HEK293 (cell line): Measurements from ENCODE around the gene MTURN.
"Not testable (repeated sequence)": the region's sequence is repeated elsewhere in the genome, so short reads cannot be mapped to it uniquely, and the experiment has no call there.

Experiments used
- CTCF ChIA-PET: fragments of 350-600 bp; formaldehyde crosslinking; extraction: SDS; loops from one replicate; lab custom pipeline; 2021; ENCODE audit warnings: antibody characterized with exemption; lab: Yijun Ruan, JAX
- POLR2A ChIA-PET: fragments of 300-600 bp; formaldehyde crosslinking; extraction: SDS; loops from one replicate; lab custom pipeline; 2020; ENCODE audit warnings: antibody characterized with exemption, inconsistent platforms; lab: Yijun Ruan, JAX
- H3K27ac ChIP-seq: fragments of 200-500 bp; sonication (Bioruptor generic); 2 replicates; pipeline ENCODE4 v1.5.1; 2014; ENCODE audit warnings: low read depth, low read length, control low read depth, inconsistent platforms; ENCODE audit errors: extremely low read depth
- H3K36me3 ChIP-seq, 2 experiments: fragments of 200-500 bp in 1 of 2; sonication (Bioruptor generic) in 1 of 2; 1 replicate in 1 of 2; 2 replicates in 1 of 2; pipeline ENCODE4 v1.5.1; 2014 to 2017; ENCODE audit warnings: inconsistent platforms in 2 of 2, low read length in 2 of 2; ENCODE audit not compliant: control insufficient read depth in 2 of 2, insufficient read depth in 1 of 2
- H3K4me1 ChIP-seq: fragments of 200-500 bp; sonication (Bioruptor generic); 2 replicates; pipeline ENCODE4 v1.5.1; 2014; ENCODE audit warnings: mild to moderate bottlenecking, low read length, inconsistent platforms; ENCODE audit not compliant: control insufficient read depth, insufficient read depth
- H3K4me3 ChIP-seq: 2 replicates; pipeline ENCODE4 v1.5.1; 2011; ENCODE audit warnings: low read depth, mild to moderate bottlenecking, control low read depth, low read length, moderate library complexity
- H3K9me3 ChIP-seq: fragments of 200-500 bp; sonication (Bioruptor generic); 2 replicates; pipeline ENCODE4 v1.5.1; 2014; ENCODE audit warnings: low read depth, low read length, inconsistent platforms; ENCODE audit not compliant: control insufficient read depth, insufficient read depth
- GFI1B ChIP-seq: fragments of 450-650 bp; formaldehyde crosslinking; IDR thresholded peaks from 2 replicates; pipeline ENCODE4 v1.5.1; 2016; ENCODE audit warnings: missing biosample characterization, missing genetic modification characterization
- KLF10 ChIP-seq: fragments of 450-650 bp; IDR thresholded peaks from 2 replicates; pipeline ENCODE4 v1.5.1; 2018; ENCODE audit warnings: missing biosample characterization, mild to moderate bottlenecking, missing genetic modification characterization
- RBAK ChIP-seq: fragments of 450-650 bp; formaldehyde crosslinking; IDR thresholded peaks from 2 replicates; pipeline ENCODE4 v1.5.1; 2016; ENCODE audit warnings: missing biosample characterization, missing genetic modification characterization
- SP2 ChIP-seq: fragments of 450-650 bp; formaldehyde crosslinking; IDR thresholded peaks from 2 replicates; pipeline ENCODE4 v1.5.1; 2016; ENCODE audit warnings: missing biosample characterization, missing genetic modification characterization
- ZBTB20 ChIP-seq: fragments of 450-650 bp; formaldehyde crosslinking; IDR thresholded peaks from 2 replicates; pipeline ENCODE4 v1.5.1; 2016; ENCODE audit warnings: missing biosample characterization, missing genetic modification characterization
- ZBTB8A ChIP-seq: fragments of 450-650 bp; formaldehyde crosslinking; IDR thresholded peaks from 2 replicates; pipeline ENCODE4 v1.5.1; 2016; ENCODE audit warnings: missing biosample characterization, missing genetic modification characterization
- ZFP3 ChIP-seq: fragments of 450-650 bp; formaldehyde crosslinking; IDR thresholded peaks from 2 replicates; pipeline ENCODE4 v1.5.1; 2016; ENCODE audit warnings: low read depth, missing biosample characterization, missing genetic modification characterization
- ZFP37 ChIP-seq: fragments of 450-650 bp; formaldehyde crosslinking; IDR thresholded peaks from 2 replicates; pipeline ENCODE4 v1.5.1; 2016; ENCODE audit warnings: missing biosample characterization, missing genetic modification characterization
- ZNF114 ChIP-seq: fragments of 450-650 bp; formaldehyde crosslinking; IDR thresholded peaks from 2 replicates; pipeline ENCODE4 v1.5.0; 2017; ENCODE audit warnings: missing biosample characterization, missing genetic modification characterization
- ZNF157 ChIP-seq: fragments of 450-650 bp; formaldehyde crosslinking; IDR thresholded peaks from 2 replicates; pipeline ENCODE4 v1.5.1; 2016; ENCODE audit warnings: missing biosample characterization, missing genetic modification characterization
- ZNF175 ChIP-seq: fragments of 450-650 bp; formaldehyde crosslinking; IDR thresholded peaks from 2 replicates; pipeline ENCODE4 v1.5.1; 2016; ENCODE audit warnings: missing biosample characterization, missing genetic modification characterization
- ZNF202 ChIP-seq: fragments of 450-650 bp; formaldehyde crosslinking; IDR thresholded peaks from 2 replicates; pipeline ENCODE4 v1.5.1; 2016; ENCODE audit warnings: missing biosample characterization, missing genetic modification characterization, borderline replicate concordance
- ZNF350 ChIP-seq: fragments of 450-650 bp; formaldehyde crosslinking; IDR thresholded peaks from 2 replicates; pipeline ENCODE4 v1.5.0; 2017; ENCODE audit warnings: missing biosample characterization, mild to moderate bottlenecking, missing genetic modification characterization
- ZNF549 ChIP-seq: fragments of 450-650 bp; IDR thresholded peaks from 2 replicates; pipeline ENCODE4 v1.5.1; 2018; ENCODE audit warnings: missing biosample characterization, missing genetic modification characterization, mild to moderate bottlenecking, inconsistent platforms, moderate library complexity
- ZNF585B ChIP-seq: fragments of 450-650 bp; formaldehyde crosslinking; IDR thresholded peaks from 2 replicates; pipeline ENCODE4 v1.5.1; 2016; ENCODE audit warnings: missing biosample characterization, missing genetic modification characterization
- ZNF768 ChIP-seq: fragments of 450-650 bp; formaldehyde crosslinking; IDR thresholded peaks from 2 replicates; pipeline ENCODE4 v1.5.1; 2018; ENCODE audit warnings: missing biosample characterization, mild to moderate bottlenecking, missing genetic modification characterization
- ZNF777 ChIP-seq: fragments of 450-650 bp; formaldehyde crosslinking; IDR thresholded peaks from 2 replicates; pipeline ENCODE4 v1.5.1; 2017; ENCODE audit warnings: missing biosample characterization, missing genetic modification characterization, borderline replicate concordance
- ZSCAN4 ChIP-seq: fragments of 450-650 bp; formaldehyde crosslinking; IDR thresholded peaks from 2 replicates; pipeline ENCODE4 v1.5.1; 2017; ENCODE audit warnings: missing biosample characterization, missing genetic modification characterization
- TF ChIP-seq, protein P1 (sequence below): fragments of 450-650 bp; formaldehyde crosslinking; IDR thresholded peaks from 2 replicates; pipeline ENCODE4 v1.5.1; 2017; ENCODE audit warnings: missing biosample characterization, mild to moderate bottlenecking, missing genetic modification characterization, moderate library complexity
- TF ChIP-seq, protein P2 (sequence below): fragments of 450-650 bp; formaldehyde crosslinking; IDR thresholded peaks from 2 replicates; pipeline ENCODE4 v1.5.0; 2017; ENCODE audit warnings: missing biosample characterization, missing genetic modification characterization, borderline replicate concordance
- TF ChIP-seq, protein P3 (sequence below): fragments of 450-650 bp; formaldehyde crosslinking; IDR thresholded peaks from 2 replicates; pipeline ENCODE4 v1.5.1; 2016; ENCODE audit warnings: missing biosample characterization, missing genetic modification characterization, borderline replicate concordance
- TF ChIP-seq, protein P4 (sequence below): sonication (generic); formaldehyde crosslinking; IDR thresholded peaks from 2 replicates; pipeline ENCODE4 v1.8.1; 2022; ENCODE audit warnings: mild to moderate bottlenecking, moderate library complexity, missing genetic modification reagents

The MTURN gene

DNA sequence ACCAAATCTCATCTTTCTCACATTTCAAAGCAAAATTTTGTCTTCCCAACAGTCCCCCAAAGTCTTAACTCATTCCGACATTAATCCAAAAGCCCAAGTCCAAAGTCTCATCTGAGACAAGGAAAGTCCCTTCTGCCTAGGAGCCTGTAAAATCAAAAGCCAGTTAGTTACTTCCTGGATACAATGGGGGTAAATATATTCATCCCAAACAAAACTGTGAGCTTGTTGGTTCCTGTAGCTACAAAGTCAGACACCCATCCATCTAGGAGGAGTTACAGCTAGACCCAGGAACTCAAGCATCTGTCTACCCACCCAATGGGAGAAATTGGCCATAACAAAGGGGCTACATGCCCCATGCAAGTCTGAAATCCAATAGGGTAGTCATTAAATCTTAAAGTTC, 51.9 kb downstream of the MTURN start:
- H3K4me1 ChIP-seq, result no peaks in the 10 kb centered on the region
- no peak overlapping the region for H3K27ac ChIP-seq
- no peak for TF ChIP-seq KLF10
- no peak for TF ChIP-seq ZNF202 (tag by site-specific recombination)
- no peak for TF ChIP-seq ZBTB8A (tag by site-specific recombination)
- TF ChIP-seq ZNF768 (tag by site-specific recombination), result no peak
- TF ChIP-seq GFI1B (tag by site-specific recombination), result no peak
- TF ChIP-seq ZNF549, result no peak
- TF ChIP-seq, protein P1, sequence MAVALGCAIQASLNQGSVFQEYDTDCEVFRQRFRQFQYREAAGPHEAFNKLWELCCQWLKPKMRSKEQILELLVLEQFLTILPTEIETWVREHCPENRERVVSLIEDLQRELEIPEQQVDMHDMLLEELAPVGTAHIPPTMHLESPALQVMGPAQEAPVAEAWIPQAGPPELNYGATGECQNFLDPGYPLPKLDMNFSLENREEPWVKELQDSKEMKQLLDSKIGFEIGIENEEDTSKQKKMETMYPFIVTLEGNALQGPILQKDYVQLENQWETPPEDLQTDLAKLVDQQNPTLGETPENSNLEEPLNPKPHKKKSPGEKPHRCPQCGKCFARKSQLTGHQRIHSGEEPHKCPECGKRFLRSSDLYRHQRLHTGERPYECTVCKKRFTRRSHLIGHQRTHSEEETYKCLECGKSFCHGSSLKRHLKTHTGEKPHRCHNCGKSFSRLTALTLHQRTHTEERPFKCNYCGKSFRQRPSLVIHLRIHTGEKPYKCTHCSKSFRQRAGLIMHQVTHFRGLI (tag by site-specific recombination), result no peak
- no peak for TF ChIP-seq ZFP3 (tag by site-specific recombination)
- H3K36me3 ChIP-seq, result no peaks in the 10 kb centered on the region
- H3K4me3 ChIP-seq, result no peak overlapping the region
- POLR2A ChIA-PET, result no interaction called here
- CTCF ChIA-PET, result no interaction called here
- no peaks in the 10 kb centered on the region for H3K9me3 ChIP-seq

DNA sequence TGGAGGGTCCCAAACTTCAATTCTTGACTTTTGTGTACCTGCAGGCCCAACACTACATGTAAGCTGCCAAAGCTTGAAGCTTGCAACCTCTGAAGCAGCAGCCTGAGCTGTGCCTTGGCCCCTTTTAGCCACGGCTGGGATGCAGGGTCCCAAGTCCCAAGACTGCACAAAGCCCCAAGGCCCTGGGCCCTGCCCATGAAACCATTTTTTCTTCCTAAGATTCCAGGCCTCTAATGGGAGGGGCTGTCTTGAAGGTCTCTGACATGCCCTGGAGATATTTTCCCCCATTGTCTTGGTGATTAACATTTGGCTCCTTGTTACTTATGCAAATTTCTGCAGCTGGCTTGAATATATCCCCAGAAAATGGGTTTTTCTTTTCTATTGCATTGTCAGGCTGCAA, 52.7 kb downstream of the MTURN start:
- Histone ChIP-seq H3K4me1 (no peaks in the 10 kb centered on the region), H3K36me3 (no peaks in the 10 kb centered on the region), H3K9me3 (no peaks in the 10 kb centered on the region), H3K4me3 (no peak overlapping the region), H3K27ac (no peak overlapping the region)
- CTCF ChIA-PET, result no interaction called here
- TF ChIP-seq ZNF157 (tag by site-specific recombination) (no peak), ZNF175 (no peak), ZFP37 (tag by site-specific recombination) (no peak), ZBTB20 (tag by site-specific recombination) (no peak), ZNF549 (no peak), ZNF585B (tag by site-specific recombination) (no peak)
- TF ChIP-seq, protein P2, sequence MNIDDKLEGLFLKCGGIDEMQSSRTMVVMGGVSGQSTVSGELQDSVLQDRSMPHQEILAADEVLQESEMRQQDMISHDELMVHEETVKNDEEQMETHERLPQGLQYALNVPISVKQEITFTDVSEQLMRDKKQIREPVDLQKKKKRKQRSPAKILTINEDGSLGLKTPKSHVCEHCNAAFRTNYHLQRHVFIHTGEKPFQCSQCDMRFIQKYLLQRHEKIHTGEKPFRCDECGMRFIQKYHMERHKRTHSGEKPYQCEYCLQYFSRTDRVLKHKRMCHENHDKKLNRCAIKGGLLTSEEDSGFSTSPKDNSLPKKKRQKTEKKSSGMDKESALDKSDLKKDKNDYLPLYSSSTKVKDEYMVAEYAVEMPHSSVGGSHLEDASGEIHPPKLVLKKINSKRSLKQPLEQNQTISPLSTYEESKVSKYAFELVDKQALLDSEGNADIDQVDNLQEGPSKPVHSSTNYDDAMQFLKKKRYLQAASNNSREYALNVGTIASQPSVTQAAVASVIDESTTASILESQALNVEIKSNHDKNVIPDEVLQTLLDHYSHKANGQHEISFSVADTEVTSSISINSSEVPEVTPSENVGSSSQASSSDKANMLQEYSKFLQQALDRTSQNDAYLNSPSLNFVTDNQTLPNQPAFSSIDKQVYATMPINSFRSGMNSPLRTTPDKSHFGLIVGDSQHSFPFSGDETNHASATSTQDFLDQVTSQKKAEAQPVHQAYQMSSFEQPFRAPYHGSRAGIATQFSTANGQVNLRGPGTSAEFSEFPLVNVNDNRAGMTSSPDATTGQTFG (tag by site-specific recombination), result no peak
- TF ChIP-seq, all 188 proteins: peak for 0
- POLR2A ChIA-PET, result no interaction called here

GRCh38 chr7:30188381-30188780, 53.6 kb downstream of the MTURN start:
- H3K27ac ChIP-seq, H3K4me3 ChIP-seq, POLR2A ChIA-PET, H3K36me3 ChIP-seq, CTCF ChIA-PET, H3K9me3 ChIP-seq, H3K4me1 ChIP-seq: not testable (repeated sequence)

DNA sequence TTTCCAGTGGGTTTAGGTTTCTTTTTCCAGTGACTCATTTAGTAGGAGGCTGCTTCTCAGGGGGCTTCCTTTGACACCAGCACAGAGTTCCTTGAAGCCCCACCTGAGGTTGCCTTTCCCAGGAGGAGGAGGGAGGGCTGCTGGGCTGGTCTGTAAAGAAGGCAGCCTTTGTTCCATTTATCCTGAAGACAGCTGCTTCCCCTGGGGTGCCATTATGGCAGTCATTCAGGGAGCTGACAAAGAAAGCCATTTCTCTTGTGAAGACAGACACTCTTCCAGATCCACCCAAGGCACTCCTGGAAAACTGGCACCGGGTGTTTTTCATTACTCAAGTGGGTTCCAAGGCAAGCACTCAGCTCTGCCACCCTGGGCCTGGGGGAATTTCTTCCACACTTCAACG, 54.0 kb downstream of the MTURN start:
- Histone ChIP-seq H3K27ac (no peak overlapping the region), H3K4me3 (no peak overlapping the region), H3K9me3 (no peaks in the 10 kb centered on the region), H3K36me3 (no peaks in the 10 kb centered on the region), H3K4me1 (no peaks in the 10 kb centered on the region)
- ChIA-PET POLR2A (no interaction called here), CTCF (interaction anchor here (0.6 kb wide), 1 partner anchor 37 kb away, joined by 4 read pairs; no protein-coding TSS in a partner anchor)
- TF ChIP-seq ZNF777 (tag by site-specific recombination), result no peak
- TF ChIP-seq, protein P3, sequence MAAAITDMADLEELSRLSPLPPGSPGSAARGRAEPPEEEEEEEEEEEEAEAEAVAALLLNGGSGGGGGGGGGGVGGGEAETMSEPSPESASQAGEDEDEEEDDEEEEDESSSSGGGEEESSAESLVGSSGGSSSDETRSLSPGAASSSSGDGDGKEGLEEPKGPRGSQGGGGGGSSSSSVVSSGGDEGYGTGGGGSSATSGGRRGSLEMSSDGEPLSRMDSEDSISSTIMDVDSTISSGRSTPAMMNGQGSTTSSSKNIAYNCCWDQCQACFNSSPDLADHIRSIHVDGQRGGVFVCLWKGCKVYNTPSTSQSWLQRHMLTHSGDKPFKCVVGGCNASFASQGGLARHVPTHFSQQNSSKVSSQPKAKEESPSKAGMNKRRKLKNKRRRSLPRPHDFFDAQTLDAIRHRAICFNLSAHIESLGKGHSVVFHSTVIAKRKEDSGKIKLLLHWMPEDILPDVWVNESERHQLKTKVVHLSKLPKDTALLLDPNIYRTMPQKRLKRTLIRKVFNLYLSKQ (tag by site-specific recombination), result no peak
- TF ChIP-seq ZNF114, result no peak
- TF ChIP-seq ZNF350 (tag by site-specific recombination), result no peak
- no peak for TF ChIP-seq SP2 (tag by site-specific recombination)
- TF ChIP-seq RBAK, result no peak
- no peak for TF ChIP-seq ZSCAN4 (tag by site-specific recombination)
- TF ChIP-seq, protein P4, sequence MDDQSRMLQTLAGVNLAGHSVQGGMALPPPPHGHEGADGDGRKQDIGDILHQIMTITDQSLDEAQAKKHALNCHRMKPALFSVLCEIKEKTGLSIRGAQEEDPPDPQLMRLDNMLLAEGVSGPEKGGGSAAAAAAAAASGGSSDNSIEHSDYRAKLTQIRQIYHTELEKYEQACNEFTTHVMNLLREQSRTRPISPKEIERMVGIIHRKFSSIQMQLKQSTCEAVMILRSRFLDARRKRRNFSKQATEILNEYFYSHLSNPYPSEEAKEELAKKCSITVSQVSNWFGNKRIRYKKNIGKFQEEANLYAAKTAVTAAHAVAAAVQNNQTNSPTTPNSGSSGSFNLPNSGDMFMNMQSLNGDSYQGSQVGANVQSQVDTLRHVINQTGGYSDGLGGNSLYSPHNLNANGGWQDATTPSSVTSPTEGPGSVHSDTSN (CRISPR knock-in tag), result no peak
